DOHH2 (cell line): ENCODE data around the gene INTS3.

Experiments used
- CTCF ChIP-seq: fragments of 200-600 bp; sonication (generic); IDR thresholded peaks from one replicate; pipeline ENCODE4 v1.5.1; 2014; ENCODE audit warnings: antibody characterized with exemption, mild to moderate bottlenecking, low read depth, low read length; ENCODE audit not compliant: poor library complexity, severe bottlenecking
- EZH2phosphoT487 ChIP-seq: fragments of 200-600 bp; sonication (generic); IDR thresholded peaks from 2 replicates; pipeline ENCODE4 v1.6.1; 2017; ENCODE audit warnings: borderline replicate concordance, mild to moderate bottlenecking, antibody characterized with exemption, low read length, moderate library complexity, mixed read lengths

- no peak for TF ChIP-seq CTCF
- TF ChIP-seq EZH2phosphoT487, result no peak
These were observed 65.6 kb downstream of the INTS3 start for GRCh38 chr1:153793261-153793972.
